ENCODE results near the gene CCDC196.

CCDC196 gene, protein sequence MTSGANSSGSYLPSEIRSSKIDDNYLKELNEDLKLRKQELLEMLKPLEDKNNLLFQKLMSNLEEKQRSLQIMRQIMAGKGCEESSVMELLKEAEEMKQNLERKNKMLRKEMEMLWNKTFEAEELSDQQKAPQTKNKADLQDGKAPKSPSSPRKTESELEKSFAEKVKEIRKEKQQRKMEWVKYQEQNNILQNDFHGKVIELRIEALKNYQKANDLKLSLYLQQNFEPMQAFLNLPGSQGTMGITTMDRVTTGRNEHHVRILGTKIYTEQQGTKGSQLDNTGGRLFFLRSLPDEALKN

GRCh38 chr14:66485910-66486421, at the start of gene CCDC196:
Gene CCDC196, plus strand, starts transcription at chr14:66486371. Its CDS starts 132 bp downstream, at chr14:66486503.
- DNase-seq (ENCODE audit: low read depth in 3 of 3), result no peak

DNA sequence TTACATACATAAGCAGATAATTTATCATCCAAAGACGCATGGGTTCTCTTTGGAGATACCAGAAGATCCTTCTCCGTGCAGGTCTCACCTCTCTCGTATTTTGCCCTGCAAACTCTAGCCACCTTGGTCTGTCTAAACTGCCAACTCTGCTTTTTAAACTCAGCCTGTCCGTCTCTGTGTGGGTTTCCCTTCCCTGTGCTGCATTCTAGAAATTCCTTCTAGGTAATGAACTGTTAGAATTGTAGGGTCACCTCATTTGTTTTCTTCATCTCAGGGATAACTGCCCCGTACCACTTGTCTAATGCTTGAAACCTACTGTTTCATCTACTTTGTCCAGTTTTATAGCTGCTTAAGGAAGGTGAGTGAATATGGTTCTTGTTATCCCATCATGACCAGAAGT, 45.4 kb upstream of the CCDC196 start:
- DNase-seq (ENCODE audit: low read depth in 3 of 3), result no peak

DNA sequence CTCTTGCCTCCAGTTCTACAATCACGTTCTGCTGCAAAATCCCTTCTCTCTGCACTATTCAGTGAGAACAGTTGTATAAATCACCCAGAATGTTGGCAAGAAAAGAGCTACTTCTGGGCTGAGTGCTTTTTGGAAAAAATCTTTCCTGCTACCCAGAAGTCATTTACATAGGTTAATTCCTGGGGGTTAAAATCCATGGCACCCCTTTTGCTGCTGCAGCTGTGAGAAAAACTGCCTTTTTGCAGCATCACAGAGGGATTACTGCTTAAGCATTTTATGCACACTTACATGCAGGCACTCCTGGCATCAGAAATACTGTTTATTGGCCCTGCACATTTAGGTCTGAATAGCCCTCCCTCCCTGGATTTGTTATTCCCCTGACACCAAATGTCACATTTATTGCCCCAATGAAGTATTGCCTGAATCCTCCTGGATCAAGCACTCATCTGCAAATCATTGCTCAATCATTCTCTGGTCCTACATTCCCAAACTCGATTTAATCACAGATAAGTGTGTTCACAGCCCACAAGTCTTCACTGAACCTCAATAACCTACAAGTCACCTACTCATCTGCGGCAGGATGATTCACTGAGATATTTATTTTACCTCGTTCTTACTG, 43.1 kb upstream of the CCDC196 start:
- no peak for DNase-seq (ENCODE audit: low read depth in 3 of 3)

DNA sequence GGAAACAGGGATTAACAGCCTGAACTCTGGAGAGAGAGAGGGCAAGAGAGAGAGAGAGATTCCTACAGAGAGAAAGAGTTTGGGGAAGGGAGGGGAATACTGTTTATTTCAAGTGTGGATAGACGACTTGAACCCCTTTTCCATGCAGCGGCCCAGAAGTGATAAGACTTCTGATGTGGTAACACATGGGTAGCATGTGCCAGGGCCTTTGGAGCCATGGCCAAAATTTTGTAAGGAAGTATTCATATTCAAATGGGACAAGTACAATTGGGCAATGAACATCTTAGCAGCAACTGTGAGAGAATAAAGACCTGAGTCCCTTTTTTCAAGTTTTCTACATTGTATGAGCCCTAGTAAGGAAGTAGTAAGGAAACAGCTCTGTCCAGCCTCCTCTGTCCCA, 42.4 kb upstream of the CCDC196 start:
- no peak for DNase-seq (ENCODE audit: low read depth in 3 of 3)

GRCh38 chr14:66444271-66444927, 41.8 kb upstream of the CCDC196 start:
- DNase-seq (ENCODE audit: low read depth in 3 of 3), result no peak

GRCh38 chr14:66445936-66446335, 40.2 kb upstream of the CCDC196 start:
- no peak for DNase-seq (ENCODE audit: low read depth in 3 of 3)

DNA sequence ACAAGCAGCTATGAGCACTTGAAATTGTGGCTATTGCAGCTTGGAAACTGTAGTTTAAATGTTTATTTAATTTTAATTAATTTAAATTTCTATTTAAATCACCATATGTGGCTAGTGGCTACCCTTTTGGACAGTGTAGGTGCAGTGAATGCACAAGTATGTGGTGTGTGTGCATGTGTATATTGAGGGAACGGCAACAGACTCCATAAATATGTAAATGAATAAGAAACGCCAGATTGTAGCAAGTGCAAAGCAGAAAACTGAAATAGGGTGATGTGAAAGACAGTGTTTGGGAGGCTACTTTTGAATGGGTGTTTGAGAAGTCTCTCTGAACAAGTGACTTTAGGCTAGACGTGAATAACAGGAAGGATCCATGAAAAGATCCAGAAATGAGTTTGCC, 32.7 kb upstream of the CCDC196 start:
- DNase-seq (ENCODE audit: low read depth in 3 of 3), result no peak

GRCh38 chr14:66459603-66460002, 26.6 kb upstream of the CCDC196 start:
- DNase-seq (ENCODE audit: low read depth in 3 of 3), result no peak

GRCh38 chr14:66464261-66464660, 21.9 kb upstream of the CCDC196 start:
- no peak for DNase-seq (ENCODE audit: low read depth in 3 of 3)

- no peak for DNase-seq (ENCODE audit: low read depth in 3 of 3)
These were observed 17.3 kb upstream of the CCDC196 start for GRCh38 chr14:66468778-66469367.

- DNase-seq (ENCODE audit: low read depth in 3 of 3), result no peak
These were observed 14.6 kb upstream of the CCDC196 start for GRCh38 chr14:66471584-66471983.

DNA sequence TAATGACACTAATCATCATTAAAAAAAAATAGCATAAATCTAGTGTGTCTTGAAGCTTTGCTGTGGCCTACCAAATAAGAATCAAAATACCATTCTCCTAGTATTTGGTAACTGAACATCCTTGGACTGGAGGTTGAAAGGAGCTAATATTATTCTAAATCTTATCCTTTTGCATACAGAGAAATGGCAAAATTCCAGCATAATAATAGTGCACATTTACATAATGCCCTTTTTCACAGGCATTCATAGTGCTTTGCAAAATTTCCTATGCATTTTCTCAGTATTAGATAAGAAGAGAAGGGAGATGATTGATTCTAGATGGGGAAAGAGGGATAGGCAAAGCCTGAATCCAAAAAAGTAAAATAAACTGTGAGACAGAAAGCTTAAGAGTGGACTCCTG, 13.9 kb upstream of the CCDC196 start:
- no peak for DNase-seq (ENCODE audit: low read depth in 3 of 3)

GRCh38 chr14:66473223-66473622, 12.9 kb upstream of the CCDC196 start:
- DNase-seq (ENCODE audit: low read depth in 3 of 3), result no peak

DNA sequence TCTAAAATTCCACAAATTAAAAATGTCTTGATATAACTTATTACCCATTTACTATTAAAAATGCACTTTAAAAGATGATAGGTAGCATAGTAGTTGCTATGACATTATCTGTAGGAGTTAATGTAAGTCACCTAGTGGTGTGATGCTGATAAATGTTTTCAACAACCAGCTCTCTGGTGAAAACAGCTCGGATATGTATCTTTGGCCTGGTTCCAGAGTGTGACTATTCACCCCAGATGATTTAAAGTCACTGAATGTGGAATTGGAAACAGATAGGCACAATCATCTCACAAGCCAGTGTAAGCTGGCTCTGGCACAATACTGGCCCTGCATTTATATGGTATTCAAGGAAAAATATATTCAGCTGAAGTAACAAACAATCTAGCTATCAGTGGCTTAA, 9.2 kb upstream of the CCDC196 start:
- DNase-seq (ENCODE audit: low read depth in 3 of 3), result no peak

DNA sequence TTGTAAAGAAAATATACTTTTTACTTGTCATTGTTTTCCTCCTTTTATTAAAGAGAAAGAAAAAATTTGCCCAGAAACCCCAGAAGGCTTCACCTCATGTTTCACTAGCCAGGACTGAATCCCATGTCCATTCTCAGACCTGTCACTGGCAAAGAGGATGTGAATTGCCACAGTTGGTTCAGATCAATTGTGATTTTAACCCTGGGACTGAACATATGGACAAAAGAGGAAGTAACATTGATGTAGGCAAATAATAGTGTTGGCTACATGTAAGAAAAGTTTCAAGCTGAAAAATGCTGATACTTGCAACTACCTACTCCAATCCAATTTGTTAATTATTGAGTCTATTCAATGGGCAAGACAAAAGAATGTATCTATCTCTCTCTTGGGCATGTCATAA, 8.6 kb upstream of the CCDC196 start:
- DNase-seq (ENCODE audit: low read depth in 3 of 3), result no peak

DNA sequence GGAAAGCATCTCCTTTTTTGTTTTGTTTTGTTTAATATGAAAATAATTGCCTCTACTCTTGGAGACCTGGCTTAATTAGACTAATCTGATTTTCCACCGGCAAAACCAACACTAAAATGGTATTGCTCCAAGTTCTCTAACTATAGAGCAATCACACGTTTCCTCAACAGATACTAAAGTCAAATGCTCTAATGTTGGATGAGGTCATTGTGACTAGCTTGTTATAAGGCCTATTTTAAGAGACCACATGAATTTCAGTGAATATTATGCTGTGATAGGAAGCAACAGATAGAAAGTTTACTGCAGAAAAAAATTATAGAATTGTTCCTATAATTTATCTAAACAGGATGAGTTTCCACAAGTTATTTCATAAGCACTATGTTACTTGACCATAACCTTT, 3.3 kb upstream of the CCDC196 start:
- no peak for DNase-seq (ENCODE audit: low read depth in 3 of 3)

- DNase-seq (ENCODE audit: low read depth in 3 of 3), result no peak
These were observed 2.8 kb upstream of the CCDC196 start for GRCh38 chr14:66483322-66483721.

DNA sequence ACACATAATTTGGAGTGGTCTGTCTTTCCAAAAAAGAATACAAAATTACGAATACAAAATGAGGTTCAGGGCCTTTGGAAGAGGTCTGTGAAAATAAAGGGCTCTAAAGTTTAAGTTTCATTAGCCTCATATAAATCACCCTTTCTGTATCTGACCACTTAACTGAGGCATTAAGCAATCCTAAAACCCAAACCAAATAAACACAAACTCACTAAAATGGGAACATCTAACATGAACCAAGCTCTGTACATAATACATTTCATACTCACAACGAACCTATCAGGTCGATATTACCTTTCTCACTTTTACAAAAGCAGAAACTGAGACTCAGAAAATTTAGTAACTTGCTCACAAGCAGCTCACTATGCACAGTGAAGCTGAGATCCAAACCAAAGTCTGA, 1.1 kb upstream of the CCDC196 start:
- DNase-seq (ENCODE audit: low read depth in 3 of 3), result no peak

DNA sequence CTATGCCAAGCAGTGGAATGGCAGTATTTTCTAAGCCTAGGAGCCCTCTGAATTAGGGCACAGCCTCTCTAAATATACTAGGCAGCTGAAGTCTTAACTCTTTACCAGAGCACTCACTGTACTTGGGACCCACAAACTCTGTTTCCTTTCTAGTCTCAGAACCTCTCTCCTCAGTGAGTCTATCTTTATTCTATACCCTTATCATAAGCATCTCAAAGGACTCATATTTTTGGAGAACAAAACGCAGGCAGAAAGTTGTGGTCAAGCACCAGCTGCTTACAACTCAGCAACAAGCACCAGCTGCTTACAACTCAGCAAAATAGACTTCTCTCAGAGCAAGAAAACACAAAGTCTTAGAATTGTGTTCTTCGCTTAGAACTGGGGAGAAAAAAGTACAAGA, 993 bp downstream of the CCDC196 start:
- DNase-seq (ENCODE audit: low read depth in 3 of 3), result no peak

- no peak for DNase-seq (ENCODE audit: low read depth in 3 of 3)
These were observed 4.3 kb downstream of the CCDC196 start for GRCh38 chr14:66490143-66491111.

DNA sequence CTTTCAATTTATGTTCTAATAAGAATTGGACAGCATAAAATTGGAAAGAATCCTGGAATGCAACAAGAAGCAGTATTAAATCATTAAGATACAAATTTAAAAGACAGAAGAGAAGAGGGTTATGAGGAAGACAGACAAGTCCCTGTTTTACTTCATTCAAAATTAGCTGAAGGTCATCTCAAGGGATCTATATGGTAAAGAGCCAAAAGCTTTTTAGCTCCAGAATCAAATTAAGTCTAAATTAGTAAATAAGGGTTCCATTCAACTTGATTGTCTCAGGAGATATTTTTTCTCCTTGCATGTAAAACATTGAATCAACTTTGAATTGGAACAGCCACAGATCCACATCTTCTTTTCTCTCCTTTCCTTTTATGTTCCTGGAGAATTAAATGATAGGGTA, 7.6 kb downstream of the CCDC196 start:
- DNase-seq (ENCODE audit: low read depth in 3 of 3), result no peak

Data from stimulated activated CD4-positive, alpha-beta T cell treated with anti-CD3 and anti-CD28 coated beads, TNF-alpha, amount 100 ng/mL, for 24 hours (primary cell).